ENCODE results near the gene CHRNA5. TPM values are rescaled to one million over a fixed set of nuclear protein-coding genes. Genes with fewer than 3 reads are reported as not detected.
"Not testable (repeated sequence)": the region's sequence is repeated elsewhere in the genome, so short reads cannot be mapped to it uniquely, and the experiment has no call there.

Gene CHRNA5
- total RNA-seq: 1 to 10 TPM in 2 of 7 donors, under 1 TPM in 5; 0.39 to 2.2 (median 0.64) TPM
- under 1 TPM; 0.11 to 0.24 (median 0.19) TPM for polyA plus RNA-seq
- long read RNA-seq, donor 1: 0 reads
- long read RNA-seq, donor 2: 0 reads

DNA sequence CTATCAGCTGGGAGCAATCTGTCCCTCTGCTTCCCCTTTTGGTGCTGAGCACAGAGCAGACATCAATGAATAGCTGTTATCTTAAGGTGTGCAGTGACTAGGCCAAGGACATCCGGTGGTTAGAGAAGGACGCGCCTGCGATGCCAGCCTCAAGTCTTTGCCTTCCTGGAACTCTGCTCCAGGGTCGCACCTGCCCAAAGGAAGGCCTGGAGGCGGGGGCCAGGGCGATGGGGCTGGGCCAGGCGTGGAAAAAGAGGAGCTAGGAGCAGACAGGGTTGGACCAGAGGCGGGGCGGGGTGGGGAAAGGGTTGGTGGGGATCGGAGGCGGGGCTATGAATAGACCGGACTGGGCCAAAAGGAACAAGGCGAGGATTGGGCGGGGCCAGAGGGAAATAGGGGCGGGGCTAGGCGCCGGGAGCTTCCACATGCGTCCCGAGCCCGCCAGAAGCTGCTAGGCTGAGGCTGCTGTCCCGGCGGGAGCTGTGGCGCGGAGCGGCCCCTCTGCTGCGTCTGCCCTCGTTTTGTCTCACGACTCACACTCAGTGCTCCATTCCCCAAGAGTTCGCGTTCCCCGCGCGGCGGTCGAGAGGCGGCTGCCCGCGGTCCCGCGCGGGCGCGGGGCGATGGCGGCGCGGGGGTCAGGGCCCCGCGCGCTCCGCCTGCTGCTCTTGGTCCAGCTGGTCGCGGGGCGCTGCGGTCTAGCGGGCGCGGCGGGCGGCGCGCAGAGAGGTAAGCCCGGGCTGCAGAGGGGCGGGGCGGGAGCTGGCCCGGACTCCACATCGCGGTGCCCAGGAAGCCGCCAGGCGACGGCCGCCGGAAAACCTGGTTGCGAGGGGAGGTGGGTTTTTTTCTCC lies at the start of gene CHRNA5:
TSS of gene CHRNA5 (plus strand) at position 424 of the 854 bp plus-strand sequence. CDS start at position 624, 200 bp downstream.
- TF ChIP-seq POLR2A (IDR thresholded peaks at IDR 0.05): no peak
- TF ChIP-seq, protein P1, sequence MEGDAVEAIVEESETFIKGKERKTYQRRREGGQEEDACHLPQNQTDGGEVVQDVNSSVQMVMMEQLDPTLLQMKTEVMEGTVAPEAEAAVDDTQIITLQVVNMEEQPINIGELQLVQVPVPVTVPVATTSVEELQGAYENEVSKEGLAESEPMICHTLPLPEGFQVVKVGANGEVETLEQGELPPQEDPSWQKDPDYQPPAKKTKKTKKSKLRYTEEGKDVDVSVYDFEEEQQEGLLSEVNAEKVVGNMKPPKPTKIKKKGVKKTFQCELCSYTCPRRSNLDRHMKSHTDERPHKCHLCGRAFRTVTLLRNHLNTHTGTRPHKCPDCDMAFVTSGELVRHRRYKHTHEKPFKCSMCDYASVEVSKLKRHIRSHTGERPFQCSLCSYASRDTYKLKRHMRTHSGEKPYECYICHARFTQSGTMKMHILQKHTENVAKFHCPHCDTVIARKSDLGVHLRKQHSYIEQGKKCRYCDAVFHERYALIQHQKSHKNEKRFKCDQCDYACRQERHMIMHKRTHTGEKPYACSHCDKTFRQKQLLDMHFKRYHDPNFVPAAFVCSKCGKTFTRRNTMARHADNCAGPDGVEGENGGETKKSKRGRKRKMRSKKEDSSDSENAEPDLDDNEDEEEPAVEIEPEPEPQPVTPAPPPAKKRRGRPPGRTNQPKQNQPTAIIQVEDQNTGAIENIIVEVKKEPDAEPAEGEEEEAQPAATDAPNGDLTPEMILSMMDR (IDR thresholded peaks at IDR 0.05 in 8 of 11, conservative IDR thresholded peaks at IDR 0.05 in 3 of 11): no peak
- TF ChIP-seq POLR2AphosphoS5 (IDR thresholded peaks at IDR 0.05): peak; percentile 14 to 48 (median 37)
- intact Hi-C loops (cut with DNase I; ENCODE audit: low total_unique reads): no loop called here
- H3K4me3 ChIP-seq: peak within 1 kb of the TSS; percentile 43 to 94 (median 66)
- peak; percentile 93 for DNase-seq
- 0 to 1% (median 0%) methylated on average over 37 to 75 of the region's 75 CpGs for WGBS, 5 donors
- peaks cover 8 to 23% (median 17%) of the 10 kb centered on the region in 6 donors for H3K4me1 ChIP-seq
- H3K9me3 ChIP-seq: no peaks in the 10 kb centered on the region
- peak within 1 kb of the TSS in 4 of 8 donors; percentile 17 to 59 (median 34) for H3K27ac ChIP-seq
- peaks cover 0 to 25% (median 8%) of the 10 kb centered on the region in 7 donors for H3K27me3 ChIP-seq (replicated peaks in 1 of 7)
- no peaks in the 10 kb centered on the region for H3K36me3 ChIP-seq

DNA sequence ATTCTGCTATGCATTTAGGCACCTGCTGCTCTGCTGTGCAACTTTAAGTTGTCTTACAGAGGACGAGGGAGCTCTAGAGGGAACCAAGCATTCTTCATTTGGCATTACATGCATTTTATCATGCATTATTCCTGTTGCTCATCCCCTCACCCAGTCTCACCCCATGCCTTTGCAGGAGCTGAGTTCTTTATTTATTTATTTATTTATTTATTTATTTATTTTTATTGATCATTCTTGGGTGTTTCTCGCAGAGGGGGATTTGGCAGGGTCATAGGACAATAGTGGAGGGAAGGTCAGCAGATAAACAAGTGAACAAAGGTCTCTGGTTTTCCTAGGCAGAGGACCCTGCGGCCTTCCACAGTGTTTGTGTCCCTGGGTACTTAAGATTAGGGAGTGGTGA lies 45.3 kb upstream of the CHRNA5 start:
- H3K4me1 ChIP-seq; H3K27ac ChIP-seq; H3K36me3 ChIP-seq; H3K27me3 ChIP-seq (replicated peaks in 1 of 7); H3K4me3 ChIP-seq; H3K9me3 ChIP-seq; DNase-seq; intact Hi-C loops (cut with DNase I; ENCODE audit: low total_unique reads): not testable (repeated sequence)
- 81 to 96% (median 89%) methylated on average over 2 to 3 of the region's 3 CpGs for WGBS, 5 donors

DNA sequence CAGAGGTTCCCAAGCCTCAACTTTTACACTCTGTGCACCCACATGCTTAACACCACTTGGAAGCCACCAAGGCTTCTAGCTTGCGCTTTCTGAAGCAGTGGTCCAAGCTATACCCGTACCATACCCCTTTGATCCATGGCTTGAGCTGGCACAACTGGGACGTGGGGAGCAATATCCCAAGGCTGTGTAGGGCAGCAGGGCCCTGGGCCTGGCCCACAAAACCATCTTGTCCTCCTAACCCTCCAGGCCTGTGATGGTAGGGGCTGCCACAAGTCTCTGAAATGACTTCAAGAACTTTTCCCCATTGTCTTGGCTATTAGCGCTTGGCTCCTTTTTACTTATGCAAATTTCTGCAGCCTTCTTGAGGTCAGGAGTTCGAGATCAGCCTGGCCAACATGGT lies 41.1 kb upstream of the CHRNA5 start:
- no peak for DNase-seq
- H3K9me3 ChIP-seq: peaks cover 0 to 8% (median 0%) of the 10 kb centered on the region in 8 donors
- intact Hi-C loops (cut with DNase I; ENCODE audit: low total_unique reads): no loop called here
- 83 to 93% (median 89%) methylated on average over 5 of the region's 5 CpGs for WGBS, 5 donors
- H3K27ac ChIP-seq: no peak overlapping the region
- H3K36me3 ChIP-seq: no peaks in the 10 kb centered on the region
- TF ChIP-seq POLR2A (IDR thresholded peaks at IDR 0.05) (no peak), POLR2AphosphoS5 (IDR thresholded peaks at IDR 0.05) (no peak)
- TF ChIP-seq, protein P1 (IDR thresholded peaks at IDR 0.05 in 8 of 11, conservative IDR thresholded peaks at IDR 0.05 in 3 of 11): no peak
- no peak overlapping the region for H3K4me3 ChIP-seq
- H3K4me1 ChIP-seq: no peaks in the 10 kb centered on the region
- no peaks in the 10 kb centered on the region for H3K27me3 ChIP-seq (replicated peaks in 1 of 7)

DNA sequence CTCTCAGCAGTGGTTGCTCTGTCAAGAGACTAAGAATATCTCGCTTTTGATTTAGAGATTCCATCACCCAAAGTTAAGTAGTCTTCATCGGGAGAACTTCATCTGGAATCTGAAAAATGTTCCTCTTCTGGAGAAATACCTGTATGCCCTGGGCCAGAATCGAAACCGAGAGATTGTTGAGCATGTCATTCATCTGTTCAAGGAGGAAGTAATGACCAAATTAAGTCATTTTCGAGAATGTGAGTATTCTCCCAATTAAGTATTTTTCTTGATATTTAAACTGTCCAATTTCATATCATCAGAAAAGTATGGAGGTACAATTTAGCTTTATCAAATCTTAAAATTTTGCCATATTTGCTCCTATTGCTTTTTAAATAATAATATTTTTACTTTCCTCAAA lies 38.0 kb upstream of the CHRNA5 start:
- TF ChIP-seq POLR2A (IDR thresholded peaks at IDR 0.05): no peak
- TF ChIP-seq POLR2AphosphoS5 (IDR thresholded peaks at IDR 0.05): no peak
- TF ChIP-seq, protein P1 (IDR thresholded peaks at IDR 0.05 in 8 of 11, conservative IDR thresholded peaks at IDR 0.05 in 3 of 11): no peak
- Histone ChIP-seq H3K27ac (no peak overlapping the region), H3K4me1 (no peaks in the 10 kb centered on the region), H3K4me3 (no peak overlapping the region), H3K36me3 (no peaks in the 10 kb centered on the region), H3K9me3 (peaks cover 0 to 8% (median 0%) of the 10 kb centered on the region in 8 donors), H3K27me3 (replicated peaks in 1 of 7) (no peaks in the 10 kb centered on the region)
- intact Hi-C loops (cut with DNase I; ENCODE audit: low total_unique reads): no loop called here
- 84 to 94% (median 88%) methylated on average over 5 of the region's 5 CpGs for WGBS, 5 donors
- no peak for DNase-seq

Measured in spleen (tissue), 13 donors.